H1 (cell line): ENCODE data around the gene SLC2A4. TPM values are rescaled to one million over a fixed set of nuclear protein-coding genes. Genes with fewer than 3 reads are reported as not detected.

ENCODE experiments used
- CTCF ChIA-PET: fragments of 300-600 bp; sonication (Branson Sonifier 250); formaldehyde crosslinking; loops from one replicate; lab custom pipeline; 2021; ENCODE audit not compliant: partially characterized antibody; lab: Charles Lee
- POLR2A ChIA-PET: fragments of 300-600 bp; sonication (Branson Sonifier 250); formaldehyde crosslinking; loops from one replicate; lab custom pipeline; 2021; ENCODE audit warnings: inconsistent platforms; ENCODE audit not compliant: partially characterized antibody; lab: Charles Lee
- DNase-seq, 2 experiments: peaks; one replicate each; pipeline versions ENCODE4 v3.0.0 to v3.0.0-alpha.2; 2010 to 2022; ENCODE audit warnings: low spot score in 2 of 2, low read depth in 1 of 2, mixed read lengths in 1 of 2
- FAIRE-seq: peaks from 2 replicates; lab custom pipeline; 2011; peaks lifted over from hg19 to GRCh38; lab: Jason Lieb, UNC
- H2AFZ ChIP-seq: 2 replicates; pipeline ENCODE4 v1.8.1; 2012; ENCODE audit warnings: low read length, inconsistent platforms
- H2AK5ac ChIP-seq: 2 replicates; pipeline ENCODE4 v1.6.1; 2013; ENCODE audit warnings: low read depth, low read length
- H2BK120ac ChIP-seq: replicated peaks from 2 replicates; pipeline ENCODE3; 2013; ENCODE audit warnings: low read depth, low read length, inconsistent platforms
- H2BK12ac ChIP-seq: 2 replicates; pipeline ENCODE4 v1.6.1; 2013; ENCODE audit warnings: low read depth, low read length
- H2BK15ac ChIP-seq: 2 replicates; pipeline ENCODE4 v1.6.1; 2013; ENCODE audit warnings: low read length
- H2BK20ac ChIP-seq: 2 replicates; pipeline ENCODE4 v1.6.1; 2013; ENCODE audit warnings: low read length
- H2BK5ac ChIP-seq: 2 replicates; pipeline ENCODE4 v1.6.1; 2013; ENCODE audit warnings: low read depth, low read length
- H3K14ac ChIP-seq: 2 replicates; pipeline ENCODE4 v1.6.1; 2013; ENCODE audit warnings: inconsistent platforms; ENCODE audit not compliant: insufficient read length
- H3K18ac ChIP-seq: 2 replicates; pipeline ENCODE4 v1.6.1; 2013; ENCODE audit warnings: low read length; ENCODE audit errors: extremely low read depth
- H3K23ac ChIP-seq: 2 replicates; pipeline ENCODE4 v1.6.1; 2013; ENCODE audit warnings: inconsistent platforms; ENCODE audit not compliant: insufficient read length
- H3K23me2 ChIP-seq: 2 replicates; pipeline ENCODE4 v1.6.1; 2013; ENCODE audit warnings: low read depth, low read length
- H3K27ac ChIP-seq: 2 replicates; pipeline ENCODE4 v1.6.1; 2011; ENCODE audit warnings: low read depth, low read length, inconsistent platforms
- H3K27me3 ChIP-seq, 4 experiments: replicated peaks in 1 of 4; 1 replicate in 1 of 4; 2 replicates in 3 of 4; pipeline versions ENCODE4 v1.6.1 to v1.8.1; 2011 to 2013; ENCODE audit warnings: low read length in 3 of 4, mild to moderate bottlenecking in 3 of 4, inconsistent platforms in 2 of 4, mixed read lengths in 2 of 4, moderate library complexity in 1 of 4; ENCODE audit not compliant: control insufficient read depth in 3 of 4, insufficient read depth in 3 of 4; ENCODE audit errors: extremely low read depth in 1 of 4
- H3K36me3 ChIP-seq, 4 experiments: 2 replicates each; pipeline versions ENCODE4 v1.6.1 to v1.8.1; 2011 to 2013; ENCODE audit warnings: mild to moderate bottlenecking in 4 of 4, low read length in 3 of 4, moderate library complexity in 2 of 4, control low read depth in 1 of 4, inconsistent platforms in 1 of 4; ENCODE audit not compliant: insufficient read depth in 4 of 4, control insufficient read depth in 2 of 4
- H3K4ac ChIP-seq: replicated peaks from 2 replicates; pipeline ENCODE3; 2013; ENCODE audit warnings: low read length, low read depth, mixed read lengths, inconsistent platforms; ENCODE audit not compliant: insufficient read length
- H3K4me1 ChIP-seq, 4 experiments: replicated peaks in 1 of 4; 1 replicate in 1 of 4; 2 replicates in 3 of 4; pipeline versions ENCODE4 v1.6.1 to v1.8.1; 2011 to 2013; ENCODE audit warnings: low read length in 3 of 4, inconsistent platforms in 2 of 4, mixed read lengths in 1 of 4; ENCODE audit not compliant: insufficient read depth in 4 of 4, control insufficient read depth in 3 of 4
- H3K4me2 ChIP-seq, 2 experiments: 2 replicates each; pipeline versions ENCODE4 v1.6.1 to v1.8.1; 2011 to 2013; ENCODE audit warnings: low read depth in 2 of 2, low read length in 2 of 2, control low read depth in 1 of 2, inconsistent platforms in 1 of 2, mild to moderate bottlenecking in 1 of 2; ENCODE audit not compliant: insufficient read depth in 1 of 2
- H3K4me3 ChIP-seq, 4 experiments: fragments of 200-600, 300-600 bp in 1 of 4; sonication (generic), shearing (Covaris generic), sonication (Bioruptor Twin) in 1 of 4; 2 replicates each; pipeline versions ENCODE4 v1.5.1 to v1.8.1; 2011 to 2016; ENCODE audit warnings: low read length in 4 of 4, low read depth in 3 of 4, control low read depth in 2 of 4, inconsistent platforms in 2 of 4, mild to moderate bottlenecking in 2 of 4, mixed read lengths in 1 of 4, moderate library complexity in 1 of 4; ENCODE audit not compliant: insufficient read depth in 2 of 4; ENCODE audit errors: extremely low read depth in 1 of 4
- H3K56ac ChIP-seq: replicated peaks from 2 replicates; pipeline ENCODE3; 2013; ENCODE audit warnings: low read depth, mild to moderate bottlenecking, mixed read lengths, low read length, inconsistent platforms; ENCODE audit not compliant: insufficient read length
- H3K79me1 ChIP-seq: 2 replicates; pipeline ENCODE4 v1.6.1; 2013; ENCODE audit warnings: low read depth, low read length, control low read depth
- H3K79me2 ChIP-seq, 2 experiments: 2 replicates each; pipeline versions ENCODE4 v1.6.1 to v1.8.1; 2012 to 2013; ENCODE audit warnings: low read length in 2 of 2, mild to moderate bottlenecking in 2 of 2, inconsistent platforms in 1 of 2; ENCODE audit not compliant: insufficient read depth in 2 of 2, control insufficient read depth in 1 of 2
- H3K9ac ChIP-seq, 4 experiments: replicated peaks in 1 of 4; 1 replicate in 1 of 4; 2 replicates in 3 of 4; pipeline versions ENCODE4 v1.6.1 to v1.8.1; 2011 to 2013; ENCODE audit warnings: low read depth in 3 of 4, low read length in 3 of 4, control low read depth in 2 of 4, mild to moderate bottlenecking in 2 of 4, moderate library complexity in 2 of 4, inconsistent platforms in 1 of 4; ENCODE audit errors: extremely low read depth in 1 of 4
- H3K9me3 ChIP-seq, 2 experiments: 2 replicates each; pipeline versions ENCODE4 v1.6.1 to v1.8.1; 2012 to 2013; ENCODE audit warnings: mild to moderate bottlenecking in 2 of 2, moderate library complexity in 2 of 2, control low read depth in 1 of 2, inconsistent platforms in 1 of 2, low read depth in 1 of 2, low read length in 1 of 2, mixed read lengths in 1 of 2; ENCODE audit not compliant: insufficient read depth in 2 of 2
- H4K20me1 ChIP-seq, 2 experiments: replicated peaks in 1 of 2; 2 replicates each; pipeline versions ENCODE3 to v1.8.1; 2011 to 2013; ENCODE audit warnings: inconsistent platforms in 2 of 2, low read length in 2 of 2, mild to moderate bottlenecking in 1 of 2; ENCODE audit not compliant: insufficient read depth in 2 of 2, control insufficient read depth in 1 of 2
- H4K5ac ChIP-seq: 2 replicates; pipeline ENCODE4 v1.6.1; 2013; ENCODE audit warnings: low read length, low read depth, mixed read lengths, inconsistent platforms; ENCODE audit not compliant: insufficient read length
- H4K8ac ChIP-seq: 2 replicates; pipeline ENCODE4 v1.8.0; 2013; ENCODE audit warnings: mild to moderate bottlenecking, moderate library complexity, low read length, inconsistent platforms; ENCODE audit not compliant: insufficient read depth; ENCODE audit errors: extremely low read depth
- H4K91ac ChIP-seq: replicated peaks from 2 replicates; pipeline ENCODE3; 2013; ENCODE audit warnings: low read length, mixed read lengths, inconsistent platforms; ENCODE audit not compliant: insufficient read length
- EP300 ChIP-seq, 2 experiments: IDR thresholded peaks; 1 replicate in 1 of 2; 2 replicates in 1 of 2; pipeline ENCODE4 v1.6.1; 2011 to 2012; ENCODE audit warnings: low read depth in 2 of 2, low read length in 2 of 2, mild to moderate bottlenecking in 2 of 2, borderline replicate concordance in 1 of 2, inconsistent platforms in 1 of 2, moderate library complexity in 1 of 2
- WGBS, 2 experiments: shearing (Covaris generic) in 1 of 2; methylation state at CpG; one replicate each; pipeline versions ENCODE4 v1.1.6 to v1.1.7; 2013 to 2015; ENCODE audit warnings: low lambda C conversion rate in 2 of 2, mixed read lengths in 2 of 2, inconsistent platforms in 1 of 2, low coverage in 1 of 2, missing lambda C conversion rate in 1 of 2; ENCODE audit not compliant: insufficient replicate concordance in 2 of 2, insufficient coverage in 1 of 2, insufficient read length in 1 of 2; ENCODE audit errors: extremely low coverage in 1 of 2, missing lambda C conversion rate in 1 of 2; 5-methylcytosine and 5-hydroxymethylcytosine counted together
- polyA plus RNA-seq, 7 experiments: library from polyadenylated mRNA; depleted of rRNA in 3 of 7; stranded (reverse) in 5 of 7; unstranded in 2 of 7; fragments of >200 nt in 5 of 7; fragments of 200-250 nt in 2 of 7; gene quantifications; 1 replicate in 5 of 7; 2 replicates in 1 of 7; 4 replicates in 1 of 7; pipeline versions ENCODE4 v1.2.1 to v1.2.3, GENCODE V29; 2011 to 2013; ENCODE audit warnings: missing spikeins in 2 of 7, mixed read lengths in 2 of 7
- total RNA-seq: library from RNA; stranded (reverse); fragmentation: NEBNext Ultra II Directional; extraction: Animal tissue kit (Norgen Biotek cat#: 25700); gene quantifications from 2 replicates; pipeline ENCODE4 v1.2.1, GENCODE V29; 2021

The SLC2A4 gene
- total and polyA plus RNA-seq, 2 of the 8 experiments (the other 6 are each of a cell fraction or from before 2014, with no cell fraction given) = 5.7 to 6.9 TPM

DNA sequence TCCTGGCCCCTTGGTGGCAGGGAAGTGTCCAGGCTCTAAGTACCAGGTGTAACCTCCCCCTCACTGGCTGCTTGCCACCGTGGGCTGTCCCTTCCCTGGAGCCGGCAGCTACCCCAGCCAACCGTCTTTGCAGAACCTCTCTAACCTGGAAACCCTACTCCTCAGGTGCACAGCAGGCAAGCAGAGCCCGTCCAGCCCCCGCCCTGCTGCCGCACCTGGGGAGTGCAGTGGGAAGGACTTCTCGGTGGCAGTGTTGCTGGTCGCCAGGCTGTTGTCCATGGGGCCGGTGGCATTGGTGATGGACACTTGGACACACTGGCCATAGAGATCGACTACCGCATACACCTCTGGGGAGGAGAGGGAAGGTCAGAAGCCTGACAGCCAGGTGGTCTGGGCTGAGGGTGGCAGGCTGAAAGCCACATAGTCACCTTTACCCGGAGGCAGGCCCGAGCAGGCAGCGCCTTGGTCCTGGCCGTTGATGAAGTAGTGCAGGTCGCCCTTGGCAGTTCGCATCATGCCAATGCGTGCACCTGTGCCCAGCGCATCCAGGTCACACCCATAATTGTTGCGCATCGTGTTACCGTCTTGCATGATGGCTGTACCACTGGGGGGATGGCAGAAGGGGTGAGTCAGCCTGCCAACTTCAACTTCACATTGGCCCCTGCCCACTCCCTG, 41.1 kb downstream of the SLC2A4 start:
- Histone ChIP-seq H3K36me3 (peaks cover 32 to 59% (median 53%) of the 10 kb centered on the region in 4 experiments), H3K9me3 (no peaks in the 10 kb centered on the region), H3K79me2 (peaks cover 0 to 4% of the 10 kb centered on the region in 2 experiments; a peak in 2 of 4 replicates), H2BK15ac (no peak overlapping the region), H3K14ac (no peak overlapping the region), H3K56ac (no peak overlapping the region), H4K91ac (peak overlapping the region; percentile 56), H2AK5ac (no peak overlapping the region), H2BK12ac (no peak overlapping the region), H3K27me3 (no peaks in the 10 kb centered on the region; a peak in 1 of 7 replicates), H4K8ac (no peak overlapping the region; the same call in 1 of the 2 replicates), H4K5ac (no peak overlapping the region), H3K4me1 (peaks cover 0 to 2% (median 0%) of the 10 kb centered on the region in 4 experiments; a peak in 1 of 7 replicates), H2BK20ac (no peak overlapping the region), H3K18ac (no peak overlapping the region), H2BK120ac (no peak overlapping the region), H3K23me2 (no peaks in the 10 kb centered on the region), H2BK5ac (no peak overlapping the region)
- 88% methylated on average over 22 of the region's 22 CpGs; no CpG with 5 or more reads in 1 of the 2 experiments for WGBS, 2 experiments
- ChIA-PET CTCF (interaction anchor here (0.6 to 9.3 kb wide), 9 partner anchors 10 to 33 kb away, joined by 3 to 167 read pairs (median 7); partner anchors contain the start of genes ACAP1, KCTD11 and TMEM95), POLR2A (interaction anchor here (0.9 to 13.4 kb wide), 3 partner anchors 8 to 109 kb away, joined by 3 to 223 read pairs (median 3); partner anchors contain the start of gene GPS2)
- TF ChIP-seq EP300 (IDR thresholded peaks at IDR 0.05; ENCODE audit: borderline replicate concordance in 1 of 2, low read depth in 2 of 2, low read length in 2 of 2) = no peak
- TF ChIP-seq, all 59 proteins: peak for 0
- Histone ChIP-seq H4K20me1 (peaks cover 2 to 22% of the 10 kb centered on the region in 2 experiments), H2AFZ (no peak overlapping the region), H3K4me3 (no peak overlapping the region), H3K9ac (no peak overlapping the region), H3K4me2 (no peak overlapping the region), H3K79me1 (peaks cover 2% of the 10 kb centered on the region; the same call in 1 of the 2 replicates), H3K4ac (no peak overlapping the region), H3K27ac (no peak overlapping the region; the same call in 1 of the 2 replicates), H3K23ac (no peak overlapping the region)
- DNase-seq (no peak), FAIRE-seq (no peak)
